NCI-H146 (cell line): ENCODE data around the gene PHTF1.

Experiments
- DNase-seq: peaks from one replicate; lab custom pipeline; 2025; lab: John Stamatoyannopoulos, UW

The PHTF1 gene

GRCh38 chr1:113759333-113760101, at the start of gene PHTF1:
Gene PHTF1, minus strand, starts transcription at chr1:113759486. Its CDS starts 783 bp downstream, at chr1:113758703.
- peak; percentile 87 for DNase-seq

GRCh38 chr1:113808450-113809195, 49.3 kb upstream of the PHTF1 start:
- no peak for DNase-seq

DNA sequence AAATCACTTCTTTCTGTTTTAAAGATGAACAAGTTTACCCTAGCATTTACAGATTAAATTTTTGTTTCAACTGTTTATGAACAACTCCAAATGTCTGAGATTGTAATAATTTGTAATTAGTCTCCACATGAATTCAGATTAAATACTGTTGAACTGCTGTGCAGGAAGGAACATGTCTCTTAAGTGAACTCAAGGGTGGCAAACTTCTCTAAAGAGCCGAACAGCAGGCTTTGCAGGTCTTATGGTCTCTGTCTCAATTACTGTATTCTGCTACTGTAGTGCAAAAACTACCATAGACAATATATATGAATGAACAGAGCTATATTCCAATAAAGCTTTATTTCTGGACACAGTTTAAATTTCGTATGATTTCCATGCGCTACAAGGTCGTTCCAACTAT, 46.4 kb upstream of the PHTF1 start:
- no peak for DNase-seq

DNA sequence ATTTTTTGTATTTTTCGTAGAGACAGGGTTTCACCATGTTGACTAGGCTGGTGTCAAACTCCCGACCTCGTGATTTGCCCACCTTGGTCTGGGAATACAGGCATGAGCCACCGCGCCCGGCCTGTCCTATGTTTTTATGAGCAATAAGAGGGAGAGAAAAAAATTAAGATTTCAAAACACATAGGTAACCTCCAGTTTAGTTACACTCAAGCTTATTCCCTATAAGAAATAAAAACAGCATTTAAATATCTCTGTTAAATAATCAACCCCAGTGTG, 45.9 kb upstream of the PHTF1 start:
- no peak for DNase-seq

- DNase-seq = no peak
These were observed 45.4 kb upstream of the PHTF1 start for GRCh38 chr1:113804421-113805255.

GRCh38 chr1:113802367-113803007, 43.2 kb upstream of the PHTF1 start:
- DNase-seq = no peak

- DNase-seq = no peak
These were observed 41.2 kb upstream of the PHTF1 start for GRCh38 chr1:113800487-113800886.

GRCh38 chr1:113797472-113797871, 38.2 kb upstream of the PHTF1 start:
- DNase-seq = no peak

- DNase-seq = no peak
These were observed 34.9 kb upstream of the PHTF1 start for GRCh38 chr1:113793878-113794834.

DNA sequence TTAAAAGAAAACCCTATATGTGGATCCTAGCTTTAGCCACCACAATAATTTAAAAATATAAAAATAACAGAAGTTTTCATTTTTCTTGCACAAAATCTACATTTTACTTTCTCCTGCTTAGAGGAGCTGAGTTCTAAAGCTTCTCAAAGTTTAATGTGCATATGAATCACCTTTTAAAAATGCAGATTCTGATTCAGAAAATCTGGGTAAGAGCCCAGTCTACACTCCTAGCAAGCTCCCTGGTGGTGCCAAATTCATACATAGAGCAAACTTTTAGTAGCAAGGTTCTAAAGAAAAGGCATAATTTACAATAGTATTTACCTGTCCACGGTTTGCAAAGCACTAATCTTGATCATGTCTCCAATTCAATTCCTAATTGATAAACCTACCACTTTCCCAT, 33.7 kb upstream of the PHTF1 start:
- DNase-seq = no peak

DNA sequence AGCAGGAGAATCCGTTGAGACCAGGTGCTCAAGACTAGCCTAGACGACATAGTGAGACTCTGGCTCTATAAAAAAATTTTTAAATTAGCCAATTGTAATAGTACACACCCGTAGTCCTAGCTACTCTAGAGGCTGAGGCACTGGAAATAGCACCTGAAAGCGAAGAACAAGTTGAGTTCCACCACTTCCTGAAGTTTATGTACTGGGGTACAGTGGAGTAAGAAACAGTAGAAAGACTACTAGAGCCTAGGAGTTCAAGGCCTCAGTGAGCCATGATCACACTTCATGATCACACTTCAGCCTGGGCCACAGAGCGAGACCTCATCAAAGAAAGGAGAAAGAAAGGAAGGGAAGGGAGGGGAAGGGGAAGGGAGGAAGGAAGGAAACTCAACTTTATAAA, 33.2 kb upstream of the PHTF1 start:
- DNase-seq = no peak

DNA sequence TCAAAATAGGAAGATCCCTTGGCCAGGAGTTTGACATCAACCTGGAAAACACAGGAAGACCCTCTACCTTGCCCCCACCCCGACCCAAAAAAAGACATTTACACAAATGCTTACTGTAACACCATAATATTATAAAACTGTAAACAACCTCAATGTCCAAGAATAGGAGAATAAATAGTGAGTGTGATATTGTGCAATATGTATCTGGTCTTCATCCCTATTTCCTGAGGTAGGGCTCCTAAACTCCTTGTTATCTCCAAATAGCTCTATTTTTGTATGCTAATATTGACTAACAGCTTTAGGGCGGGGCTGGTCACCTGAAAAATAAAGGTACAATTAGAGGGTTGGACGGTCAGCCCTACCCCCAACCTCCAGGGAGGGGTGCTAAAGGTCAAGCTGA, 29.5 kb upstream of the PHTF1 start:
- no peak for DNase-seq

DNA sequence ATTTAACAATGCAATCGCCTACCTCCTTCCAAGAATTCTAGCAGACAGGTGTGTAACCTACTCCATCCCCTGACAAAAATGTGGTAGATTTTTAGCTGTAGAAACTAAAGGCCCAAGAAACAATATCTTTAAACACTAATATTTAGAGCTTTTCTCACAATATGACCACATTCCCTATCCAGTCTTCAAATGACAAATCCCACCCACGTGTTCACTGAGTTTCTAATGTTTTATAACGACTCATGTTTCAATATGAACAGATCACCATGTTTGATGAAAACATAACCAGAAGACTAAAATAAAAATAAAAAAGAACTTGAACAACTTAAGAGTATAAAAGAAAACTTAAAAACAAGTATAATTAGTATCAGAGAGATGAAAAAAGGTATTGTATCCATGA, 28.4 kb upstream of the PHTF1 start:
- no peak for DNase-seq

GRCh38 chr1:113786069-113786468, 26.8 kb upstream of the PHTF1 start:
- DNase-seq = no peak

DNA sequence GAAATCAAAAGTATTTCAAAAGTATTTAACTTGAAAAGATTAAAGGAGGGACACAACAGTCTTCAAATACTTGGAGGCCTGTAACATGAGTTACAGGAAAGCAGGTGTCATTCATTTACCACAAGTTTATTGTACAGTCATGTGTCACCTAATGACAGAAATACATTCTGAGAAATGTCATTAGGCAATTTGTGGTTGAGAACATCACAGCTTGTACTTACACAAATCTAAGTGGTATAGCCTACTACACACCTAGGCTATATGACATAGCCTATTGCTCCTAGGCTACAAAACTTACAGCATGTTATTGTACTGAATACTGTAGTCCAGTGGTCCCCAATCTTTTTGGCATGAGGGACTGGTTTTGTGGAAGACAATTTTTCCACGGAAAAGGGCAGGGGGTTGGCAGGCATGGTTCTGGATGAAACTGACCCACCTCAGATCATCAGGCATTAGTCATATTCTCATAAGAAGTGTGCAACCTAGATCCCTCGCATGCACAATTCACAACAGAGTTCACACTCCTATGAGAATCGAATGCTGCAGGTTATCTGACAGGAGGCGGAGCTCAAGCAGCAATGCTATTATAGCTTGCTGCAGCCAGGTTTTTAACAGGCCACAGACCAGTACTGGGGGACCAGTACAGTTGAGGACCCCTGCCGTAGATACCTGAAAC, 25.0 kb upstream of the PHTF1 start:
- no peak for DNase-seq

GRCh38 chr1:113783254-113784103, 24.2 kb upstream of the PHTF1 start:
- DNase-seq = no peak

DNA sequence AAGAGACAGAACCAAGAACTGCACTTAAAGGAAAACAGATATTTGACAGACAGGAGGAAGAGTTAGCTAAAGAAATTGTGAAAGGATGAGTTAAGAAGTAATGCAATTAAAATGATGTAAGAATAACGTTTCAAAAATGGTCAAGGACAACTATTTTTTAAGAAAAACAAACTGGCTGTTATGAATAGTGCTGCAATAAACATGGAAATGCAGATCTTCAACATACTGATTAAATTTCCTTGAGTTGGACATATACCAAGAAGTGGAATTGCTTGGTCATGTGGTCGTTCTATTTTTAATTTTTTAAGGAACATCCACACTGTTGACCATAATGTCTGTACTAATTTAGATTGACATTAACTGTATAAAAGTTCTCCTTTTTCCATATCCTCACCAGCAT, 23.1 kb upstream of the PHTF1 start:
- DNase-seq = no peak

DNA sequence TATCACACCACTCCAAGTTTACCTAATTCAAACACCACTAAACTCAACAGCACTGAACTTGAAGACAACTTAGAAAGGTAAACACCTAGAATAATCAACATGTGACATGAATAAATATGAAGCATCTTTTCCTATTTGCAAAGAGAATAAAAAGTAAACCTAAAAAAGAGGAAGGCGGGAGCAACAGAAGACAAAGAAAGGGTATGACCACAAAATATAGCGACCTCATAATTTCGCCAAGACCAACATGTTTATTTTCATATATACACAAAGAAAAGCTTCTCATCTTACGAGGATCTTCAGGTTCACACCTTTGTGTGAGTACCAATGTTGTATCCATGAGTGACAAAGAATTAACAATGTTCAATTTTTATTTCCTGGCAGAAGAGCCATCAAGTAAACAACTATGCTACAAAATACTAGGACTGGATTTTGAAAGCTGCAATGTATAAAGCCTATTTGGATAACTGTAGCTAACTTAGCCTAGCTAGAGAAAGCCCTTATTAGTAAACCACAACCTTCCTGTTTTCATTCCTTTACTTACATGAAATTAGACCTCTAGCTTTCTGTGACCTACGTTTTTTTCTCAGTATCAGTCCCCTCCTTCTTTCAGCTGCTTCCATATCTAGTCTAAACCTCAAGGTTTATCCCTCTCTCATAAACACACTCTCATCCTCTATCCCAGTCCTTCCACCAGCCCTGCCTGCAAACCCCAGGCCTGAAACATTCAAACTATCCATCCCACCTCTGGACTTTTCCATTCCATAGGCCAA, 21.3 kb upstream of the PHTF1 start:
- no peak for DNase-seq

DNA sequence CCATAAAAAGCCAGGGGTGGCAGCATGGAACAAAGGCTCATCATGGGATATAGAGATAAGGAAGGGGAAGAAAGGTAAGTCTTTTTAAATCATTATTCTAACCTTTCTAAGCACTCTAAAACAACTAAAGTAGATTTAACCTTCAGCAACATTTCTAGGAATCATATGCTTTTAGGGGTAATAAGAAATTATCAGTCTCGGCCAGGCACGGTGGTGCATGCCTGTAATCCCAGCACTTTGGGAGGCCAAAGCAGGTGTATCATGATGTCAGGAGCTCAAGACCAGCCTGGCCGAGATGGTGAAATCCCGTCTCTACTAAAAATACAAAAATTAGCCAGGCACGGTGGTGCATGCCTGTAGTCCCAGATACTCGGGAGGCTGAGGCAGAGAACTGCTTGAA, 20.3 kb upstream of the PHTF1 start:
- no peak for DNase-seq
